GM19351 (cell line): ENCODE results near the gene MYD88.
A peak's percentile ranks its signal among the peaks of the same experiment; 100 is the strongest.

Experiments used
- ATAC-seq: cut with Tn5 transposase; IDR thresholded peaks from one replicate; pipeline ENCODE4 v1.9.1; 2021; ENCODE audit warnings: mild to moderate bottlenecking, moderate library complexity; ENCODE audit not compliant: unreplicated experiment

Gene MYD88

DNA sequence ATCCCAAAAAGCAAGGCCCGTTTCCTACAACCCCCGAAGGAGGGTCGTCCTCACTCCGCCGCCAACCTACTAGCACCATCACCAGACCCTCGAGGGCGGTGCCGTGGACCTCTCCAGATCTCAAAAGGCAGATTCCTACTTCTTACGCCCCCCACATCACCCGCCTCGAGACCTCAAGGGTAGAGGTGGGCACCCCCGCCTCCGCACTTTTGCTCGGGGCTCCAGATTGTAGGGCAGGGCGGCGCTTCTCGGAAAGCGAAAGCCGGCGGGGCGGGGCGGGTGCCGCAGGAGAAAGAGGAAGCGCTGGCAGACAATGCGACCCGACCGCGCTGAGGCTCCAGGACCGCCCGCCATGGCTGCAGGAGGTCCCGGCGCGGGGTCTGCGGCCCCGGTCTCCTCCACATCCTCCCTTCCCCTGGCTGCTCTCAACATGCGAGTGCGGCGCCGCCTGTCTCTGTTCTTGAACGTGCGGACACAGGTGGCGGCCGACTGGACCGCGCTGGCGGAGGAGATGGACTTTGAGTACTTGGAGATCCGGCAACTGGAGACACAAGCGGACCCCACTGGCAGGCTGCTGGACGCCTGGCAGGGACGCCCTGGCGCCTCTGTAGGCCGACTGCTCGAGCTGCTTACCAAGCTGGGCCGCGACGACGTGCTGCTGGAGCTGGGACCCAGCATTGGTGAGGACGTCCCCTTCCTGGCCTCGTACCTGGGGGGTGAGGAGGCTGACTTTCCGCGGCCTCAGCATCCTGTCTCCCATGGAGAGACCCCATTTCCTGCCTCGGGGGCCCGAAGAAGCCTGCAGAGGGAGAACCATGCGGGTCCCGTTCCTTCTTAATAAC, at the start of gene MYD88:
Gene MYD88 (plus strand): TSS at position 313 of the 842 bp plus-strand sequence. CDS start 40 bp downstream, at position 353.
- ATAC-seq: peak; percentile 41

DNA sequence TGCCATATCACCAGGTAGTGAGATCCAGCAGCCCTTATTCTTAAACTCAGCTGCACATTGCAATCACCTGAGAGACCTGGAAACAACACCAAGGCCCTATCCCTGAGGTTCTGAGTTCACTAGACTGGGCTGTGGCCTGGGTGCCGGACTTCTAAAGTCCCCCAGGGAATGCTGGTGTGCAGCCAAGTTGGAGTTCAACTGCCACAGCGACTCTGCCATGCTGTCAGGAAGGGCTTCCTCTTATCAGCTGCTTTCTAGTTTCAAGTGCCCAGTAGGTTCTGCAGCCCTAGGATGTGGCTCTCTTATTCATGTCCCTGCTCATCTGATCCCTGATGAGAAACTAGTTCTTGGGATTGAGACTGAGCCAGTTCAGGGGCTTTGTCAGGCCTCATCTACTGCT, 49.3 kb upstream of the MYD88 start:
- ATAC-seq: no peak

DNA sequence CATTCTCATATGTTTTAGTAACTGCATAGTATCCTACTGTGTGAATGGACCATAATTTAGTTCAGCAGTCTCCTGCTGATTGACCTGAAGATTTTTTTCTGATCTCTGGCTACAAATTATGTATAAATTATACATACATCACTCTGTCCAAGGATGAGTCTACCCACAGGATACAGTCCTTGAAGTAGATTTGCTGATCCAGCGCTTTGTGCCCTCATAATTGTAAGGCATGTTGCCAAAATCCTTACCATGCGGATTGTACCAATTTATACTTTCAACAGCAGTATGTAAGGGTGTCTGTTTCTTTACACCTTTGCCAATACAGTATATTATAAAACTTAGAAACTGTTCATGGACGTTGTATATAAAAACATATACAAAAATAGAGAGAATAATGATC, 48.0 kb upstream of the MYD88 start:
- no peak for ATAC-seq

DNA sequence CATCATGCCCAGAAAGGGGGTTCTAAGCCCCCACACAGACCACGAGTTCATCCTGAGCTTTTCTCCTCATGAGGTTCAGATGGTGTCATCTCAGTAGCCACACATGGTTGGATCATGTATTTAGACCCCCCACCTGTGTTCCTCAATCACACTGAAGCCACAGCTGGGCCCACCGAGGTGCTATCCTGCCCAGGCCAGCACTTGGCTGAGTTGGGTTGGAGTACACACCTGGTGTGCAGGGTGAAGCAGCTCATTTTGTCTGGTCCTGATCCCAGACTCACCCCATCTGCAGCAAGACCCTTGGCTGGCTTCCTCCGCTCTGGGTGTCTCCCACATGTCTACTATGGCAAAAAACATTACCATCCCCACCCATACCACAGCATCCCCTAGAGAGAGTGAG, 43.5 kb upstream of the MYD88 start:
- ATAC-seq: no peak

DNA sequence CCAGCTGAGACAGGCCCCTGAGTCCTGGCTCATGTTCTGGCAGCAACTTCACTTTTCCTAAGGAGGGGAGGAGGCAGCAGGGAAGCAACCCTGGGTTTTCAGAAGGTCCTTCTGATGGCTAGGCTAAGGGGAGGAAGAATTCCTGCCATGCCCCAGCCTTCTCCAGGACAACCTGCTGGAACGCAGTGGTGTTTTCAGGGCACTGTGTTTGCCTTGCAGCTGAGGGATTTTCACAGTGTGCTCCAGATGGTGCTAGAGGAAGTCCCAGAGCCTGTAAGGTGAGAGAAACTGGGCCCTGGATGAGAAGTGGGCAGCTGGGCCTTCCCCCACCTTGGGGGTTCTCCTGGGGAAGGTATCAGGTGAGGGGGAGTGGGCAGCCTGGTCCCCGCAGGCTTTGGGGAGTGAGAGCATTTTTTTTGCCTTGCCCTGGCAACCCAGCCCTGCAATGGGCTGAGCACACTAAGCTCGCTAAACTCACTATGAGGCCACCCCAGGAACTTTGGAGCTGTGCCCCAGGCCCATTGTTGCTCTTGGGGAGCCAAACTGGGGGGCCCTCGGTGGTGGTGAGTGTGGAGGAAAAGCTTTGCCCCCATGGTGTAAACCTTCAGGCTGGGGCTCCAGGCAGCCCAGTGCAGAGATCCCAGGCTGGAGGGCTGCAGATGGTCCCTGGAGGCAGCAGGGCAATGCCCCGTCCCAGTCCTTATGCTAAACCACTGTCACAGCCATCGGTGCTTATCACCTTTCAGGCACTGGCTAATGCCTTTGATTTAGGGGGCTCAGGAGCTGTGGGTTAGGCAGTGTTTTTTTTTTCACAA, 42.6 kb upstream of the MYD88 start:
- ATAC-seq: no peak

DNA sequence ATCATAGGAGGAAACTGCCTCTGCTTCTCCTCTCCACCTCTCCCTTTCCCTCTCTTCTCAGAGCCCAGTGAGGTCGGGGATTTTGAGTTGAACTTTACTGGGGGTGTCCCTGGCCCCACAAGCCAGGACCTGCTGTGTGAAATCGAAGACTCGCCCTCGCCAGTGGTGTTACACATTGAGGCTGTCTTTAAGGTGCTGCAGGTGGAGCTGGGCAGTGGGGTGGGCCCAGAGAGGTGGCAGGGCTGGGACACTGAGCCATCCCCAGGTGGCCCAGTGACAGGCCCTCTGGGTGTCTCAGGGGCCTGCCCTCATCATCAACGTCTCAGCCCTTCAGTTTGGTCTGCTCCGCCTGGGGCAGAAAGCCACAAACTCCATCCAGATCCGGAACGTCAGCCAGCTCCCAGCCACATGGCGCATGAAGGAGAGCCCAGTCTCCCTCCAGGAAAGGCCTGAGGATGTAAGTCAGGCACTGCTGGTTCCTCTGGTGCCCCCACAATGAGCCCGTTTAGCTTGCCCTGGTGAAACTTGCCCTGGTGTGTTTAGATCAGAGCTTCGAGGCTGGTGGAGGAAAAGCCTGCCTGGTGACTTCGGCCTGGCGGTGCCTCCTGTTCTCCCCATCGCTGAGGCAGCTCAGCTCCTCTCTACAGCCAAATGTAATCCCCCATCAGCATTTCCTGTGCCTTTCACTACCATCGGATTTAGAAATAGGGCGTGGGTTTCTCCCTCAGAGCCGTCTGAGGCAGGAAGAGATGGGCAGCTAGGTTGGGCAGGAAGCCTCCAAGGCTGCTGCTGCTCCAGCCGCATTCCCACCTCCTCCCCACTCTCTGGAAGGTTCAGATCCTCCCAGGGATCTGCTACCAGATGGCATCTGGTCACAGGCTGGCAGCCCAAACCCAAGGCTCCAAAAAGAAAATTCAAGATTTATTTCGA, 40.8 kb upstream of the MYD88 start:
- ATAC-seq: no peak

DNA sequence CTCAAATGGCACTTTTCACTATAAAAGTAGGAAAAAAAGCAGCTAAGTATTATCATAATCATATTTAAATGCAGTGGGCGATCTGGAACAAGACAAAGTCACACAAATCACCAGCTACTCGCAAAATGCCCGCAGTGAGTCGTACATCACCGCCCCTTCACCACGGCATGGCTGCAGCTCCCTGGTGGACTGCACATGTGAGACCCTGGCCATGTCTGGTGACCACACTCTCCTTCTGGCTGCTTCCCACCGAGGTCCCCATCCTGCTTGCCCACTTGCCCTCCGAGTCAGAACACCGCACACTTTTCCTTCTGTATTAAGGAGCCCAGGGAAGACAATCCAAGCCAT, 40.1 kb upstream of the MYD88 start:
- no peak for ATAC-seq

DNA sequence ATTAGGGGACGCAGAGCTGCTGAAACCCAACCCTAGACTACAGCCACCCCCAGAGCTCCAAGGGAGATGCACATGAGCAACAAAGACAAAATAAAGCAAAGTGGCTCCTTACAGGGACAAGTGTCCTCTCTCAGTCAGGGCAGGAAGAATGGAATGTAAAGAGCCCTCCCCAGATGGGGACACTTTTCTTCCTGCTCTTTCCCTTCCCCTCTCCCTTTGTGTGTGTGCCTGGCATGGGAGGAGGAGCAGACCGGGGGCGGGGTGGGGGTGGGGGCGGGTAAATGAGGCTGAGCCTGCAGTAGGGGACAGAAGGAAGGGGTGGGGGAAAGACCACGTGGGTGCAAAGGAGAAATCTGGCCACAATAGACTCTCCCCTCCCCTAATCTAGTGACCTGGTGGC, 38.9 kb upstream of the MYD88 start:
- ATAC-seq: no peak

DNA sequence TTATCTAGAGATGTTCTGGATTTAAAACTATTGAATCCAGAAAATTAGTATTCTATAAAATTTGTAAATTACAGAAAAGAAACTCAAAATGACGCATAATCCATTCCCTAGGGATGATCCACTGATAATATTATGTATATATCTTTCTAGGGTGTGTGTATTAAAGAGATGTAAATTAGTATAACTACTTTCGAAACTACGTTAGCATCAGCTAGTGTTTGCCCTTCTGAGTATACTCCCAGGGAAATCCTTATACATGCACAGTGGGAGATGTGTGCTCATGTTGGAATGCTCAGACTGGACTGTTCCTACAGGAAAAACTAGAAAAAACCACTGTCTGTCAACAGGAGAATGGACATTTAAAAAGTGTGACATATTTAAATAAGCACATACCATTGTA, 38.0 kb upstream of the MYD88 start:
- no peak for ATAC-seq

DNA sequence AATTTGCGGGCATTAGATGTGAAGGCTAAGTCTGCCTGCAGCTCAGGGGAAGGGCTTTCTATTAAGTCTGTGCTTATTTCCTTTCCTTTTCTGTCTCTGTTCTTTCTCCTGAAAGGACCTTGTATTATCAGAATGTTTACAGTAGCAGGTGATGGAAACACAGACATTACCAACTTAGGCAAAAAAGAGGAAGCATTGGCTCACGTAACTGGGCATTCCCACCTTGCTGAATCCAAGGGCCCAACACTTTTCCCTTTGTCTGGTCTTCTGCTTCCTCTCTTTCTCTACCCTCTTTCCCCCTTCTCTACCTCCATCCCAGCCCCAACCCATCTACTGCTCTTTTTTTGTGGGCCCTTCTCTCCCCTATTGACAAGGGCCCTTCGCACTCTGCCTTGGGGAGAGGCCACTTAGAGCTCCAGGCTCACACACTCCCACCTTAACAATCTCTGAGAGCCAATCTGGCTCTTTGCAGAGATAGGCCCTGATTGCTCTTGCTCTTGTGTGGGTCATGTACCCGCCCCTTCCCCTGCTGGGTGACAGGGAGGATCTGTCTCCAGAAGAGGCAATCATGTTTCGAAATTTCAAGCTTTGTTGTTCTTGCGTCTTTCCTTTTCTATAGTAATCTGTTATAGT, 36.5 kb upstream of the MYD88 start:
- ATAC-seq: no peak

DNA sequence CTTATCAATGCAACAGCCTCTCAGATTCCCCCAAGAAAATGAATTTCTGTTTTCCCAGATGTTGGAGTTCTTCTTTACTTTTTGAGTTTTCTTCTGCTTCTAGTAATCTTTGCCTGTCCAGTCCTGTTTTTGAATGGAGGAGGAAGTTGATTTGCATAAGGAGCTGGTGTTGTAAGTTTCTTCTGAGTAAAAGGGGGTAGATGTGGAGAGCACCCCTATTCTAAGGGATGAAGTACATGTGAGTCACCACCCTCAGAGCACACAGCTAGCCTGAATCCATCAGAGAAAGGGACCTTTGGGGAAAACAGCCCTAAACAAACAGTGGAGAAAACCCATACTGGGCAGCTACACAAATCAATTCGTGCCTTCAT, 36.0 kb upstream of the MYD88 start:
- no peak for ATAC-seq

DNA sequence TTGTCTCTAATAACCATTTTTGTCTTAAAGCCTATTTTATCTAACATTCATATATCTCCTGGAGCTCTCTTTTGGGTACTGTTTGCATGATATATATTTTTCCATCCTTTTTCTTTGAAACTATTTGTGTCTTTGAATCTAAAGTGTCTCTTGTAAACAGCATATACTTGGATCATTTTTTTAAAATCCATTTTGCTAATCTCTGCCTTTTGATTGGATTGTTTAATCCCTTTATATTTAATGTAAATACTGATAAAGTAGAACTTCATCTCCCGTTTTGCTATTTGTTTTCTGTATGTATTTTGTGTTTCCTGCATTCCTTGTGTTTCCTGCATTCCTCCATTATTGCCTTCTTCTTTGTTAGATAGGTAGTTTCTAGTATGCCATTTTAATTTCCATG, 32.9 kb upstream of the MYD88 start:
- ATAC-seq: no peak

DNA sequence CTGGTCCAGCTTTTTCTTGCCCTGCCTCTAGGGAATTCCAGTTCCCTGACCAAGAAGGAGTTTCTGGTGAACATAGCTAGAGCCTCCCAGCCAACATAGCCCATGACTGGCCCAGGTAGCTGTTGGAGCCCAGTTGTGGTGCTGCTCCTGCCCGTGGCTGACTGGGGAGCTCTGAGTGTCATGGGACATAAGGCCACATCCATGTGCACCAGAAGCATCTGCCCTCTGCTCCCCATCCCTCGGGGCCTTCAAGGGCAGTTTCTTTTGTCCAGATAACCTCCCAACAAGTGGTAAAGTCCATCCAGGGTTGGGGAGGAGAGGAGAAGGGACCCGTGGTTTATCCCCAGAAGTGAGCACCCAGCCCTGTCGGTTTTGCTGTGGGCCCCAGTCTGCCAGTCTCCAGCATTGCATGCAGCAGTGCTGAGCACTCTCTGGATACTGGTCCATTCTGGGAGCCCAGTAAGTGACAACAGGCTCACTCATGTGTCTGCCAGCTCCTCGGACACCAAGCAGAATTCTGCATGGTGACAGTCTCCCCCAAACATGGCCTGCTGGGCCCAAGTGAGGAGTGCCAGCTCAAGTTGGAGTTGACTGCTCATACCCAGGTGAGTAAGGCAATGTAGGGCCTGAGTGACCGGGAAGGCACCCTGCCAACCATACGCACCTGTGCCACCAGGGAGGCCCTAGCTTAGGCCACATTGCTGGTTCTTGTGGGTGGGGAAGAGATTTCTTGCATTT, 30.4 kb upstream of the MYD88 start:
- ATAC-seq: no peak

DNA sequence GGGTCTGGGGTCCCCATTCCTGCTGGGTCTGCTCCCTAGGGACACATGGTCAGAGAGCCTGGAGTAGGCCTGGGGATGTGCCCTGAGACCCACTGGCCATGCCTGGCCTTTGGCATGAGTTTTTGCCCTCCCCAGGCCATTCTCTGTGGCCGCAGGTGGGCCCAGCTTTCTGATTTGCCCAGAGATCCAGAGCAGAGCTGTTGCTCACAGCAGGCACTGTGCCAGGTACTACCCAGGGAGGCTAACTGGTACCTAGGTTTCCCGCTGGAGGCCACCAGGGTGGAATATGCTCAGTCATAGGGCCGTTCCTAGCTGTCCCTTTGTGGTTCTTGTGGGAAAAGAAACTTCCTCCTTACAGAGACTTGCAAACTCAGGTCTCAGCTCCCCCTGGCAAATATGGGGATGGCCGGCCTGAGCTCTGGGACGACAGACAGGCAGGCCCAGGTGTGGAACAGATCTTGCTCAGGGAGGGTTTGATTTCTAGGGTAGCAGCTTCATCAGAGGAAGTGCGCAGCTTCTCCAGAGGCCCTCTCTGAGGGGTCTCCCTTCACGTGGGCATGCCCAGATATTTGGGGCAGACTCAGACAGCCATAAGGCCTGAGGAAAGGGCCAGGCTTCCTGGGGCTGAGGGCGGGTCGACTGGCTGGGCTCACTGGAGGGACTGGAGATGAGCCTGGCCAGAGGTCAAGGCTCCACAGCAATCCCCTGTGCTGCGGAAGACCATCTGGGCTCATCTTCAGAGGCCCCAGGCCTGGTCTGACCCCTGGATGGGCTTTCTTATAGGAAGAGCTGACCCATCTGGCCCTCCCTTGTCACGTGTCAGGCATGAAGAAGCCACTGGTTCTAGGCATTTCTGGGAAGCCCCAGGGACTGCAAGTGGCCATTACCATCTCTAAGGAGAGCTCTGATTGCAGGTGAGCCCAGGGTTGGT, 29.5 kb upstream of the MYD88 start:
- no peak for ATAC-seq

DNA sequence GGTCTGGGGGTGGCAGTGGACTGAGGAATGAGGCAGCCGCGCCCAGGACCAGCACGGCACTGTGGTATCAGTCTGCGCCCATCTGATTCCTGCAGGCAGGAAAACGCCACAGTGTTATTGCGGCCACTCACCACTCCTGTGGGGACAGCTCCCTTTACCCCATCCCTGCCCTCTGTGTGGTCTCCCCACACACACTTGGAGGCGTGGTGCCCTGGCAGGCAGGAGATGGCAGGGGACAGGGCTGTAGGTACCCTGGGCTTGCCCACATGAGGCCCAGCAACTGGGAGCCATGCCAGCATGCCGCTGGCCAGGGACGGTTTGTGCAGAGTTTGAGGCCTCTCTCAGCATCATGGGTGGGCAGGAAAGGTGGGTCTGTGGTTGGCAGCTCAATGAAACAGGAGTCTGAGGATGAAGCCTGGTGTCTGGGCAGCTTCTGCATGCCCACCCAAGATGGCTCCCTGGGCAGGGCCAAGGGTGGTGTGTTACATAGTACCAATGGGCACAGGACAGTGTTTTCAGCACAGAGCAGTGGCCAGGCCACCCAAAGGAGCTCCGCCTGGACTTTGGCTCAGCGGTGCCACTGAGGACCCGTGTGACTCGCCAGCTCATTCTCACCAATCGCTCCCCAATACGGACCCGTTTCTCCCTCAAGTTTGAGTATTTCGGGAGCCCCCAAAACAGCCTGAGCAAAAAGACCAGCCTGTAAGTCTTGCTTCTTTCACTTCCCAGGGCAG, 28.7 kb upstream of the MYD88 start:
- no peak for ATAC-seq

DNA sequence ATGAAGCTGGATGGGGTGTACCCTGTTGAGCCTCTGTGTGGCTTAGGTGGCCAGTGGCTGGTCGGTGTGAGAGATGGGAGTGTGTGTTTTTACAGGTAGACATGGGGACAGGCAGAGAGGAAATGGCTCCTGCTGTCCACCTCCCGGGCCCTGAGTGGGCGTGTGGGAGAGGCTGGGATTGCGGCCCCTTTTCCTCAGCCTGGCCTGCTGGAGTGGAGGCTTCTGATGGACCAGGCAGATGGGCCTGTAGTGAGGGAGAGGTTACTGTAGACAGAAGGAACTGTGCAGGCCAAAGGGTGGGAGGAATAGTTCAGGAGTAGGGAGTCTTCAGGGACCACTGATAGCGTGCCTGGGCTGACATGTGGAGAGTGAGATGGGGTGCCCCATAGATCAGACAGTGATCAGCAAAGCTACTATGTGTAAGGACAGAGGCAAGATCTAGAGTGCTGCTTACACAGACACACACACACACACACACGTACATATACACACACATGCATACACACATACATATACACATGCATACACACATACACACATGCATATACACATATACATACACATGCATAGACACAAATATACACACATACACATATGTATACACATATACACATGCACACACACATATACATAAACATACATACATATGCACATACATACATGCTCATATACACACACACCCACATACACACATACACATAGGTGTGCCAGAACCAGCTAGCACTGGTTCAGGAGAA, 28.0 kb upstream of the MYD88 start:
- no peak for ATAC-seq

DNA sequence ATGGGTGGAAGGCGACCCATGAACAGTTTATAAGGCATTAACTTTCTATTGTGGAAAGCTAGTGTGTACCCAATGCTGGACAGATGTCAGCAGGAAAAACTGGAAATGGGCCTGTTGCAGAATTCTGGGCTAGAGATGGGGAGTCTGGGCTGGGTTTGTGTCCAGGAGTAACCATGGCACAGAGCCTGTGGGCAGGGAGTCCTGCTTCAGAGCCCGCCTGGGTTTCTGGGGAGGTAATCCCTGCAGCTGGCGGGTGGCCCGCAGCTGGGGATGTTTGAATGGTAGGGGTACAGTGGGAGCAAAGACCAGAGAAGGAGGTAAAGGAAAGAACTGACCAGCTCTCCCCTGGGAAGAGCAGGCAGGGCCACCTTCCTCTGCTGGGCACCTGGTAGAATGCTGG, 27.3 kb upstream of the MYD88 start:
- ATAC-seq: no peak
